Measurements from ENCODE around the gene SNHG17.

Gene SNHG17

DNA sequence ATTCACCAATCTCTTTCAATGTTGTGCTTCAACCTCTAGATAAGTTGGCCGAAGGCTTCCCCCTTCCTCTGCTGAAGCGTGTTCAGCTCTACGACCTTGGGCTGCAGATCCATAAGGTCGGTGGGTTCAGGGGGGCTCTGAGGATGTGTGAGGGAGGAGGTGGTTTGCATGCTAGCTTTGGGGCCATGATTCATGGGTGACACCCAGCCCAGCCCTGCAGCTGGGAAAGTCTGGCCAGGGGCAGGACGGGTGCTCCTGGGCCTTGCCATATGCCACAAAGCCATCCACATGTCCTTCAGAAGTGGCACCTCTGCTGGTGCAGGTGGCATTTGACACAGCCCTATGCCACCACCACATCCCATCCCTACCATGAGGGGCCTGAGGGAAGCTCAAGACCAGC, 61.2 kb downstream of the SNHG17 start:
- no peak for DNase-seq (ENCODE audit: low spot score)

DNA sequence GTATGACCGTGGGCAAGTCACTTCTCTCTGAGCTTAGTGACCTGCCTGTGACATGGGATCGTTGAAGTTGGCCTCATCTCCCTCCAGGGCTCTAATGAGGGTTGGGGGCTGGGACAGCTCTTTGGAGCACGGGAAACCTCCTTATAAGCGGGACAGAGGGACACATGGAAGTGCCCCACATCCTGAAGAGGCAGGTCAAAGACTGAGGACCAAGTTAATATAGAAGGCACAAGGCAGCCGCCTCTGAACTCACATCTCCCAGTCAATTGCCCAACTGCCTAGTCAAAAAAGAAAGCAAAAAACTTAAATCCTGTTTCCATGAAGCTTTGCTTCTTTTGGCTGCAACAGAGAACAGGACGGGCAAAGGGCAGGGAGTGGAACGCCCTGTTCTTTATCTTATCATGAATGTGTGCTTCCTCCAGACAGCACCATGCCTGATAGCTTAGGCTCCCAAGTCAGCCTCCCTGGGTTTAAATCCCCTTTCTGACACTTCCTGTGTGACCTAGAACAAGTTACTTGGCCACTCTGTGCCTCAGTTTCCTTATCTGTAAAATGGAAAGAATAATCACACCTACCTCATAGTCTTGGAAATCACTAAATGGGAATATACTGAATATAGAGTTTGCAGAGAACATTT, 61.8 kb downstream of the SNHG17 start:
- DNase-seq (ENCODE audit: low spot score): no peak

- DNase-seq (ENCODE audit: low spot score): no peak
Observed at GRCh38 chr20:38372806-38373205, 62.3 kb downstream of the SNHG17 start.

All from GM03348 (cell line).